WI38 (cell line): ENCODE results near the gene NDUFB3.

Experiments used
- H3K4me3 ChIP-seq: 2 replicates; pipeline ENCODE4 v1.5.1; 2011; ENCODE audit warnings: low read depth, mild to moderate bottlenecking, control low read depth, low read length
- CTCF ChIP-seq: IDR thresholded peaks from 2 replicates; pipeline ENCODE4 v1.5.1; 2012; ENCODE audit warnings: low read depth, mild to moderate bottlenecking, control low read depth, low read length

The NDUFB3 gene

GRCh38 chr2:201128933-201129505 is 57.2 kb downstream of the NDUFB3 start:
- no peak for TF ChIP-seq CTCF
- no peak overlapping the region for H3K4me3 ChIP-seq

DNA sequence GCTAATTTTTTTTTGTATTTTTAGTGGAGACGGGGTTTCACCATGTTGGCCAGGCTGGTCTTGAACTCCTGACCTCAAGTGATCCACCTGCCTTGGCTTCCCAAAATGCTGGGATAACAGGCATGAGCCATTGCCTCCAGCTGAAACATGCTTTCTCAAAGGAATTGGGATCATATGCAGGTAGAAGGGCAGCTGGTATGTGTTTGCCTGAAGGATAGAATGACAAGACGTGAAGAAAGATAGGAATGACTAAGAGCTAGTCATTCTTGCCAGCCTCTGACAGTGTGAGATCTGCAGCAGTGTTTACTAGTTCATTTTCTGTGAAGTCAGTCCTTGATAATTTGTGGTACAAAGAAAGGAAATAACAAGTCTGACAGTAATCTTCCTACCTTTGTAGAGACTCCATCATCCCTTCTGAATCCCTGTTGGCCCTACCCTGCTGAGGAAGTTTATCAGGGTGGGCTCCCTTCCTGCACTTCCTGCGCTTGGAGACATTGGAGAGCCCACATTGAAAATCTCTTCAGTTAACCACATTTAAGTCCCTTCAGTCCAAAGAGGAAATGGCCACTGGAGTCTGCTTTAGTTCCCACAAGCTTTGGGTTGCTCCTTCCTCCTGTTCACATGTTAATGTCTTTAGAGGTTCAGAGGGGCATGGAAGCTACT is 58.9 kb downstream of the NDUFB3 start:
- TF ChIP-seq CTCF = no peak
- no peak overlapping the region for H3K4me3 ChIP-seq

- no peak for TF ChIP-seq CTCF
- no peak overlapping the region for H3K4me3 ChIP-seq
Observed at GRCh38 chr2:201132518-201132917, 60.7 kb downstream of the NDUFB3 start.
